GM12878 (cell line): Measurements from ENCODE around the gene DST. TPM values are rescaled to one million over a fixed set of nuclear protein-coding genes. Genes with fewer than 3 reads are reported as not detected.

ENCODE experiments used
- ATAC-seq: fragments of 200-7000 bp; cut with Tn5 transposase; 3 replicates; pipeline ENCODE4 v1.9.1; 2020; ENCODE audit warnings: mild to moderate bottlenecking, moderate library complexity
- BruUV-seq: library from RNA; stranded (reverse); fragments of 400-500 nt; replicated peaks from 2 replicates; lab custom pipeline; 2021; lab: Mats Ljungman, UMichigan
- CTCF ChIA-PET: fragments of 300-600 bp; sonication (Branson Sonifier 250); formaldehyde crosslinking; extraction: SDS; loops from one replicate; lab custom pipeline; 2021; ENCODE audit warnings: inconsistent platforms; lab: Yijun Ruan, JAX
- POLR2A ChIA-PET: fragments of 350-600 bp; formaldehyde crosslinking; extraction: SDS; loops from one replicate; lab custom pipeline; 2021; ENCODE audit warnings: inconsistent platforms; lab: Charles Lee
- RAD21 ChIA-PET: fragments of 300-600 bp; sonication (Branson Sonifier 250); formaldehyde crosslinking; loops from one replicate; lab custom pipeline; 2023; ENCODE audit warnings: antibody characterized with exemption; ENCODE audit not compliant: unreplicated experiment; lab: Charles Lee
- SMC1A ChIA-PET: fragments of 300-600 bp; sonication (Branson Sonifier 250); formaldehyde crosslinking; loops from one replicate; lab custom pipeline; 2023; ENCODE audit not compliant: unreplicated experiment, uncharacterized antibody; lab: Charles Lee
- DNase-seq: peaks from one replicate; pipeline ENCODE4 v3.0.0-alpha.2; 2011; ENCODE audit warnings: low read depth, low spot score
- FAIRE-seq: peaks from 3 replicates; lab custom pipeline; 2011; peaks lifted over from hg19 to GRCh38; lab: Jason Lieb, UNC
- H2AFZ ChIP-seq: 2 replicates; pipeline ENCODE4 v1.6.0; 2011; ENCODE audit warnings: low read depth, low read length, control low read depth; ENCODE audit not compliant: control insufficient read depth
- H3K27ac ChIP-seq: 2 replicates; pipeline ENCODE4 v1.5.1; 2011; ENCODE audit warnings: control low read depth; ENCODE audit not compliant: control insufficient read depth, insufficient read depth
- H3K27me3 ChIP-seq, 2 experiments: replicated peaks in 1 of 2; 2 replicates each; pipeline versions ENCODE4 v1.6.0 to v1.6.1; 2011; ENCODE audit warnings: low read length in 1 of 2; ENCODE audit not compliant: control insufficient read depth in 2 of 2, insufficient read depth in 2 of 2
- H3K36me3 ChIP-seq, 2 experiments: 2 replicates each; pipeline ENCODE4 v1.5.1; 2011; ENCODE audit warnings: low read length in 1 of 2; ENCODE audit not compliant: control insufficient read depth in 2 of 2, insufficient read depth in 2 of 2
- H3K4me1 ChIP-seq: 2 replicates; pipeline ENCODE4 v1.6.1; 2011; ENCODE audit warnings: mild to moderate bottlenecking, low read length, moderate library complexity, mixed read lengths; ENCODE audit not compliant: control insufficient read depth, insufficient read depth
- H3K4me2 ChIP-seq: 2 replicates; pipeline ENCODE4 v1.6.0; 2011; ENCODE audit warnings: control low read depth; ENCODE audit not compliant: control insufficient read depth, insufficient read depth
- H3K4me3 ChIP-seq: fragments of 200-600 bp; sonication (generic); 2 replicates; pipeline ENCODE4 v1.5.1; 2016
- H3K79me2 ChIP-seq: 2 replicates; pipeline ENCODE4 v1.6.0; 2011; ENCODE audit warnings: low read length; ENCODE audit not compliant: control insufficient read depth, insufficient read depth
- H3K9ac ChIP-seq: 2 replicates; pipeline ENCODE4 v1.8.0; 2011; ENCODE audit warnings: low read length, control low read depth, mixed read lengths; ENCODE audit not compliant: control insufficient read depth, insufficient read depth
- H3K9me3 ChIP-seq: replicated peaks from 3 replicates; pipeline ENCODE4 v1.5.1; 2011; ENCODE audit warnings: mild to moderate bottlenecking, low read length; ENCODE audit not compliant: control insufficient read depth, insufficient read depth
- H4K20me1 ChIP-seq: 2 replicates; pipeline ENCODE4 v1.6.0; 2011; ENCODE audit not compliant: control insufficient read depth, insufficient read depth
- BMI1 ChIP-seq: fragments of 450-650 bp; IDR thresholded peaks from 2 replicates; pipeline ENCODE4 v1.6.1; 2016; ENCODE audit warnings: mild to moderate bottlenecking, moderate library complexity, borderline replicate concordance
- CHD2 ChIP-seq: IDR thresholded peaks from 2 replicates; pipeline ENCODE4 v1.6.1; 2011; ENCODE audit warnings: low read depth, low read length, improper control_type of control experiment, borderline replicate concordance
- E2F4 ChIP-seq: IDR thresholded peaks from 2 replicates; pipeline ENCODE4 v1.6.1; 2012; ENCODE audit warnings: low read depth, low read length, improper control_type of control experiment
- EP300 ChIP-seq, 2 experiments: fragments of 150-350 bp in 1 of 2; IDR thresholded peaks; 2 replicates each; pipeline ENCODE4 v1.6.1; 2011 to 2012; ENCODE audit warnings: low read depth in 2 of 2, low read length in 2 of 2, borderline replicate concordance in 1 of 2, improper control_type of control experiment in 1 of 2, inconsistent platforms in 1 of 2; ENCODE audit not compliant: control insufficient read depth in 1 of 2
- GATAD2B ChIP-seq: fragments of 450-650 bp; conservative IDR thresholded peaks from 2 replicates; pipeline ENCODE4 v1.6.1; 2017; ENCODE audit warnings: low read depth, mild to moderate bottlenecking, moderate library complexity
- IRF4 ChIP-seq: IDR thresholded peaks from 2 replicates; pipeline ENCODE4 v1.6.1; 2011; ENCODE audit warnings: low read depth, low read length
- KAT2A ChIP-seq: conservative IDR thresholded peaks from 2 replicates; pipeline ENCODE4 v1.6.1; 2011; ENCODE audit warnings: low read depth, low read length; ENCODE audit not compliant: control insufficient read depth
- NRF1 ChIP-seq: conservative IDR thresholded peaks from 2 replicates; pipeline ENCODE4 v1.6.1; 2011; ENCODE audit warnings: mild to moderate bottlenecking, low read depth, low read length, improper control_type of control experiment
- RAD51 ChIP-seq: fragments of 450-650 bp; IDR thresholded peaks from 2 replicates; pipeline ENCODE4 v1.6.1; 2016; ENCODE audit warnings: moderate library complexity, mild to moderate bottlenecking, inconsistent platforms
- RCOR1 ChIP-seq: conservative IDR thresholded peaks from 2 replicates; pipeline ENCODE4 v1.6.1; 2012; ENCODE audit warnings: low read depth, low read length, improper control_type of control experiment
- RFX5 ChIP-seq: IDR thresholded peaks from 2 replicates; pipeline ENCODE4 v1.6.1; 2011; ENCODE audit warnings: low read depth, low read length, improper control_type of control experiment
- SUPT20H ChIP-seq: IDR thresholded peaks from 2 replicates; pipeline ENCODE4 v1.6.1; 2011; ENCODE audit warnings: low read depth, mild to moderate bottlenecking, low read length, moderate library complexity, borderline replicate concordance; ENCODE audit not compliant: control insufficient read depth
- YY1 ChIP-seq: IDR thresholded peaks from 2 replicates; pipeline ENCODE4 v1.6.1; 2011; ENCODE audit warnings: low read depth, mild to moderate bottlenecking, low read length
- in situ Hi-C: fragments of 300-500 bp; cut with MboI; formaldehyde crosslinking; loops from 9 replicates; pipeline ENCODE4 v1.14.3; 2018; ENCODE audit warnings: mixed read lengths
- intact Hi-C: fragments of 100-400 bp; cut with micrococcal nuclease; formaldehyde crosslinking; loops from one replicate; pipeline ENCODE4 v1.14.2; 2022; ENCODE audit not compliant: unreplicated experiment
- polyA plus RNA-seq, 11 experiments: library from polyadenylated mRNA; depleted of rRNA in 4 of 11; unstranded in 6 of 11; stranded (reverse) in 5 of 11; fragments of >200 nt; fragmentation: Nextera tagmentation in 4 of 11; fragmentation: Illumina TruSeq in 1 of 11; extraction: Ambion mirVana in 4 of 11; extraction: Trizol in 1 of 11; gene quantifications; 1 replicate in 1 of 11; 2 replicates in 10 of 11; pipeline versions ENCODE4 v1.2.1 to v1.2.3, GENCODE V29; 2011 to 2016; ENCODE audit warnings: inconsistent platforms in 2 of 11, missing spikeins in 2 of 11, low read depth in 1 of 11
- total RNA-seq, 4 experiments: library from RNA; depleted of rRNA in 3 of 4; stranded (reverse); fragments of >200 nt in 3 of 4; fragmentation: Illumina TruSeq in 1 of 4; extraction: Trizol in 1 of 4; gene quantifications; 2 replicates each; pipeline versions ENCODE4 v1.2.1 to v1.2.3, GENCODE V29; 2013 to 2021

DST gene
- total and polyA plus RNA-seq, 10 of the 15 experiments (the other 5 are each of a cell fraction or from before 2014, with no cell fraction given), result 32.1 to 156 (median 75.0) TPM

- BruUV-seq, result no TSS peak
- no peaks in the 10 kb centered on the region for H4K20me1 ChIP-seq
- H3K27ac ChIP-seq, result no peak overlapping the region
- peaks cover 3 to 22% of the 10 kb centered on the region in 2 experiments for H3K36me3 ChIP-seq
- no peak overlapping the region for H3K9ac ChIP-seq
- no peak overlapping the region for H3K4me3 ChIP-seq
- no peaks in the 10 kb centered on the region for H3K79me2 ChIP-seq
- ChIA-PET POLR2A (no interaction called here), CTCF (interaction anchor here (1.1 to 1.3 kb wide), 2 partner anchors 50 to 96 kb away, joined by 3 read pairs; no protein-coding TSS in a partner anchor), SMC1A (no interaction called here), RAD21 (no interaction called here)
- no peak overlapping the region for H2AFZ ChIP-seq
- no peak for TF ChIP-seq NRF1
- no peak for TF ChIP-seq KAT2A
- TF ChIP-seq RFX5, result no peak
- no peak for TF ChIP-seq YY1
- no peak for TF ChIP-seq RCOR1
- no peak for TF ChIP-seq BMI1
- no peak for TF ChIP-seq EP300 (IDR thresholded peaks at IDR 0.05; ENCODE audit: borderline replicate concordance in 1 of 2, control insufficient read depth in 1 of 2, low read depth in 2 of 2, low read length in 2 of 2)
- no peak for TF ChIP-seq IRF4
- no peak for TF ChIP-seq E2F4
- no peak for TF ChIP-seq RAD51
- TF ChIP-seq GATAD2B, result no peak
- TF ChIP-seq CHD2, result no peak
- TF ChIP-seq SUPT20H, result no peak
- no peak overlapping the region for H3K4me2 ChIP-seq
- H3K4me1 ChIP-seq, result no peaks in the 10 kb centered on the region
- H3K27me3 ChIP-seq, result no peaks in the 10 kb centered on the region
- ATAC-seq (no peak), DNase-seq (no peak), FAIRE-seq (no peak)
- in situ Hi-C loops, result no loop called here
- intact Hi-C loops, result no loop called here
- no peaks in the 10 kb centered on the region for H3K9me3 ChIP-seq
Observed at GRCh38 chr6:56499095-56499494, 143.6 kb downstream of the DST start.
